GM21515 (cell line): ENCODE measurements around the gene SST.
A peak's percentile ranks its signal among the peaks of the same experiment; 100 is the strongest.

Source experiments
- ATAC-seq: cut with Tn5 transposase; IDR thresholded peaks from one replicate; pipeline ENCODE4 v1.9.1; 2021; ENCODE audit not compliant: unreplicated experiment

The SST gene

GRCh38 chr3:187669675-187670504, at the start of gene SST:
SST (minus strand) TSS chr3:187670394; CDS start chr3:187670291, 103 bp downstream.
- ATAC-seq: no peak

- no peak for ATAC-seq
Observed at GRCh38 chr3:187719628-187720336, 49.6 kb upstream of the SST start.

GRCh38 chr3:187718802-187719201, 48.6 kb upstream of the SST start:
- no peak for ATAC-seq

- ATAC-seq: no peak
Observed at GRCh38 chr3:187717572-187717971, 47.4 kb upstream of the SST start.

- ATAC-seq: peak; percentile 94
Observed at GRCh38 chr3:187714404-187714979, 44.3 kb upstream of the SST start.

GRCh38 chr3:187713504-187713903, 43.3 kb upstream of the SST start:
- no peak for ATAC-seq

- no peak for ATAC-seq
Observed at GRCh38 chr3:187709155-187709554, 39.0 kb upstream of the SST start.

- no peak for ATAC-seq
Observed at GRCh38 chr3:187708696-187709095, 38.5 kb upstream of the SST start.

GRCh38 chr3:187706971-187707370, 36.8 kb upstream of the SST start:
- no peak for ATAC-seq

GRCh38 chr3:187705164-187705563, 35.0 kb upstream of the SST start:
- ATAC-seq: no peak

- no peak for ATAC-seq
Observed at GRCh38 chr3:187702507-187703033, 32.4 kb upstream of the SST start, which contains the start of gene RTP2. RTP2 (minus strand) TSS chr3:187702557; CDS start chr3:187702128, 429 bp downstream.

- no peak for ATAC-seq
Observed at GRCh38 chr3:187700249-187700648, 30.1 kb upstream of the SST start.

GRCh38 chr3:187698499-187699399, 28.6 kb upstream of the SST start:
- no peak for ATAC-seq

- ATAC-seq: no peak
Observed at GRCh38 chr3:187696021-187696420, 25.8 kb upstream of the SST start.

- no peak for ATAC-seq
Observed at GRCh38 chr3:187695449-187695848, 25.3 kb upstream of the SST start.

GRCh38 chr3:187694801-187695200, 24.6 kb upstream of the SST start:
- ATAC-seq: no peak

GRCh38 chr3:187693431-187693830, 23.2 kb upstream of the SST start:
- no peak for ATAC-seq

- ATAC-seq: no peak
Observed at GRCh38 chr3:187689984-187690383, 19.8 kb upstream of the SST start.

- no peak for ATAC-seq
Observed at GRCh38 chr3:187686621-187687273, 16.6 kb upstream of the SST start.

GRCh38 chr3:187685948-187686347, 15.8 kb upstream of the SST start:
- ATAC-seq: no peak
